BJ (cell line): ENCODE measurements around the gene LHFPL6. TPM values are rescaled to one million over a fixed set of nuclear protein-coding genes. Genes with fewer than 3 reads are reported as not detected.

Source experiments
- CTCF ChIA-PET: fragments of 350-600 bp; formaldehyde crosslinking; extraction: SDS; loops from one replicate; lab custom pipeline; 2021; ENCODE audit warnings: antibody characterized with exemption, inconsistent platforms; lab: Yijun Ruan, JAX
- POLR2A ChIA-PET: fragments of 300-600 bp; sonication (Branson Sonifier 250); formaldehyde crosslinking; extraction: SDS; loops from one replicate; lab custom pipeline; 2021; ENCODE audit warnings: antibody characterized with exemption; lab: Charles Lee
- DNase-seq: peaks from one replicate; pipeline ENCODE4 v3.0.0-alpha.2; 2011; ENCODE audit warnings: low read depth
- H3K27me3 ChIP-seq: 2 replicates; pipeline ENCODE4 v1.6.0; 2011; ENCODE audit warnings: low read length; ENCODE audit not compliant: control insufficient read depth, insufficient read depth
- H3K36me3 ChIP-seq: 2 replicates; pipeline ENCODE4 v1.5.1; 2011; ENCODE audit warnings: low read length; ENCODE audit not compliant: control insufficient read depth, insufficient read depth
- H3K4me3 ChIP-seq: 2 replicates; pipeline ENCODE4 v1.5.1; 2011; ENCODE audit warnings: low read depth, mild to moderate bottlenecking, control low read depth, low read length
- CTCF ChIP-seq: IDR thresholded peaks from 2 replicates; pipeline ENCODE4 v1.5.1; 2011; ENCODE audit warnings: low read depth, mild to moderate bottlenecking, control low read depth, inconsistent platforms, low read length, moderate library complexity; ENCODE audit not compliant: insufficient read depth
- polyA plus RNA-seq: library from polyadenylated mRNA; depleted of rRNA; stranded (reverse); fragments of >200 nt; gene quantifications from 2 replicates; pipeline ENCODE4 v1.2.3, GENCODE V29; 2011

LHFPL6 gene
- polyA plus RNA-seq, 1 experiment, result 69.0 TPM

GRCh38 chr13:39536906-39537305 lies 66.1 kb downstream of the LHFPL6 start:
- H3K4me3 ChIP-seq, result no peak overlapping the region
- H3K36me3 ChIP-seq, result no peaks in the 10 kb centered on the region
- DNase-seq, result no peak
- H3K27me3 ChIP-seq, result no peaks in the 10 kb centered on the region
- ChIA-PET POLR2A (no interaction called here), CTCF (interaction anchor here (1.0 kb wide), 1 partner anchor 9 kb away, joined by 4 read pairs; no protein-coding TSS in a partner anchor)
- no peak for TF ChIP-seq CTCF

GRCh38 chr13:39536274-39536673 lies 66.7 kb downstream of the LHFPL6 start:
- TF ChIP-seq CTCF, result no peak
- POLR2A ChIA-PET, result no interaction called here
- CTCF ChIA-PET, result interaction anchor here (1.0 kb wide), 2 partner anchors 9 to 75 kb away, joined by 4 read pairs; no protein-coding TSS in a partner anchor

GRCh38 chr13:39533651-39534150 lies 69.3 kb downstream of the LHFPL6 start:
- Histone ChIP-seq H3K36me3 (no peaks in the 10 kb centered on the region), H3K27me3 (no peaks in the 10 kb centered on the region), H3K4me3 (no peak overlapping the region)
- no peak for TF ChIP-seq CTCF
- ChIA-PET POLR2A (no interaction called here), CTCF (no interaction called here)
- DNase-seq, result no peak

More at GRCh38 chr13:39536274-39536673, 66.7 kb downstream of the LHFPL6 start:
- DNase-seq, result no peak
- no peaks in the 10 kb centered on the region for H3K36me3 ChIP-seq
- no peak overlapping the region for H3K4me3 ChIP-seq
- H3K27me3 ChIP-seq, result no peaks in the 10 kb centered on the region

- no peak for TF ChIP-seq CTCF
- Histone ChIP-seq H3K27me3 (no peaks in the 10 kb centered on the region), H3K4me3 (no peak overlapping the region), H3K36me3 (no peaks in the 10 kb centered on the region)
- POLR2A ChIA-PET, result no interaction called here
- DNase-seq, result no peak
- CTCF ChIA-PET, result no interaction called here
These were observed 71.3 kb downstream of the LHFPL6 start for GRCh38 chr13:39531646-39532045.

GRCh38 chr13:39530916-39531315 lies 72.1 kb downstream of the LHFPL6 start:
- no peaks in the 10 kb centered on the region for H3K27me3 ChIP-seq
- POLR2A ChIA-PET, result no interaction called here
- no peak for DNase-seq
- no peak overlapping the region for H3K4me3 ChIP-seq
- H3K36me3 ChIP-seq, result no peaks in the 10 kb centered on the region
- TF ChIP-seq CTCF, result no peak
- CTCF ChIA-PET, result no interaction called here
